Measurements from ENCODE around the gene ARCN1.

The ARCN1 gene

DNA sequence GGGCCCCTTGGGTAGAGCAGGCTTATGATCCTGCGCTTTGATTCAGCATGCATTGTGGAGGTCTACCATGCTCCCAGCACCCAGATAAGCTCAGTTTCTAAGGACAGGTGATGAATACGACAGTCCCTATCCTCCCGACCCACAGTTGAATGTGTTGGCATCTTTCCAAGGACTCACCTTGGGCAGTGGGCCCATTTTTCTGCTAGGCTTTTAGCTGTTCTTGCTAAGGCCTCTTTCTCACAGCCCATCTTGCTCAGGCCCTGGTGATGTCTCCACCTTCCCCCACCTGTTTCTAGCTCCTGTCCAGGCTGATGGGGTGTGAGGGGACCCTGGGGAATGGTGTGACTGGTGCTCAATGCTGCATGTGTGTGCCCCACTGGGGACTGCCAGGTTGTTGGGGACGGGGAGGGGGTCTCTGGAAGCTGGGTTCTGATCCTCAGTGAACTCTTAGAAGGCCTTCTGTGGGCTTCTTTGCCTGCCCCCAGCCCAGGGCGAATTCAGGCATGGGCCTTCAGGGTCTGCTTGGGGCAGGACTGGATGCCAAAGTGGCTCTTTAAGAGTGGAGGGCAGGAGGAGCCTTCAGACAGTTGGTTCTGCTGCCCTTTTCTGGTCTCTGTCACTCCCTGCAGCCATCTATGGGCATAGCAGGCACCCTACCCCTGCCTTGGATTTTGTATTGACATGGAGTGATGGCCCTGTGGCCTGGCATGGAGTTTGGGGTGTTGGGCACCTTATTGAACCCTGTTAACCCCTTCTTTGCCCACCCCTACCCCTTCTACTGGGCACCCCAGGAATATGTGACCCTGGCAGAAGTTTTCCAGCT is 68.3 kb downstream of the ARCN1 start:
- no peak for TF ChIP-seq ZNF274 (IDR thresholded peaks at IDR 0.05; ENCODE audit: low read depth, low read length)
- H3K4me3 ChIP-seq (ENCODE audit: low read length) = no peak overlapping the region

- no peak for TF ChIP-seq ZNF274 (IDR thresholded peaks at IDR 0.05; ENCODE audit: low read depth, low read length)
- no peak overlapping the region for H3K4me3 ChIP-seq (ENCODE audit: low read length)
Observed at GRCh38 chr11:118641397-118642019, 69.3 kb downstream of the ARCN1 start.

DNA sequence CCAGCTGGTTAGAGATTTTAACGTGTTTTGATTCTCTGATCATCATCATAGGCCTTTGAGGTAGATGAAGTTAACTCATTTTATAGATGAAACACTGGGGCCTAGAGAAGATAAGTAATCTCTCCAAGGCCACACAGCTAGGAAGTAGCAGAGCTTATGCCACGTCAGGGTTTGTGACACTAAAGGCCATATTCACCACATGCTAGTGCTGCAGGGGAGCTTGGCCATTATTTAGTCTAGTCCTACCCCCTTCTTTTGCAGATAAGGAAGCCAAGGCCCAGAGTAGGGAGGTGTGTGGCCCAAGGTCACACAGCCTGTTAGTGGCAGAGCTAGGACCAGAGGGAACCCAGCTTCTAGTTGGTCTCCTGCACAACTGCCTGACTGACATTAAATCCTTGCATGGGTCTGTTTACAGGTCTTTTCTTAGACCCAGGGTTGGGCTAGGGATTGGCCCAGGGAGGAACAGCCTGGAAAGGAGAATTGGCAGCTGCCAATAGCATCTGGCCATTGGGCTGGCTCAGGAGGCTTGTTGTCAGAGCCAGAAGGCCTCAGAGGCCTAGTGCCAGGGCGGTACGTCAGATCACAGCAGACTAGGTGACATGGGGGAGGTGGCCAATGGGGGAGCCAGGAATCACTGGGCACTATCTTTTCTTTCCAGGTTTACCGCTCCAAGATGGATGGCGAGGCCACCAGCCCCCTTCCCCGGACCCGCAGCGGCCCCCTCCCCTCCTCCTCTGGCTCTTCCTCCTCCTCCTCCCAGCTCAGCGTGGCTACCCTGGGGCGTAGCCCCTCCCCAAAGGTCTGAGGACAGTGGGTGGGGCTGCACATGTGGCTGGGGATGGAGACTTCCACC is 71.2 kb downstream of the ARCN1 start:
- H3K4me3 ChIP-seq (ENCODE audit: low read length) = no peak overlapping the region
- no peak for TF ChIP-seq ZNF274 (IDR thresholded peaks at IDR 0.05; ENCODE audit: low read depth, low read length)

GRCh38 chr11:118643995-118644345 is 71.8 kb downstream of the ARCN1 start:
- TF ChIP-seq ZNF274 (IDR thresholded peaks at IDR 0.05; ENCODE audit: low read depth, low read length) = no peak
- no peak overlapping the region for H3K4me3 ChIP-seq (ENCODE audit: low read length)

DNA sequence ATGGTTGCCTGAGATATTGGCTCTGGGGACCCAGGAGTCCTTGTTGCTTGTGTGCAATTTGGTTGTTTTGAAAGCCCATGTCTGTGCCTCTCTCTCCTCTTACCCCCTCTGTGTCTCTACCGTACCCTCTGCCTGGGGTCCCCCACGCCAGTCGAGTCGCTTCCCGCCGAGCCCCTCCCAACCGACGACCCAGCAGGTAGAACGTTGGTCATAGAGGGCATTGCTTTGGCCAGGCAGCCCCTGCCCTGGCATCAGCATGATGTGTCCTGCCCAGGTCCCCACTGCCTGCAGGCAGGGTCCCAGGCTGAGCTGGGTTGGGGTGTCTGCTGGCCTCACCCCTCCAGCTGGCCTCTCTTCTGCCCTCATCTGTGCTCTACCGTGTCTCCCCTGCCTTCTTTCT is 72.3 kb downstream of the ARCN1 start:
- TF ChIP-seq ZNF274 (IDR thresholded peaks at IDR 0.05; ENCODE audit: low read depth, low read length) = no peak
- H3K4me3 ChIP-seq (ENCODE audit: low read length) = no peak overlapping the region

- no peak overlapping the region for H3K4me3 ChIP-seq (ENCODE audit: low read length)
- TF ChIP-seq ZNF274 (IDR thresholded peaks at IDR 0.05; ENCODE audit: low read depth, low read length) = no peak
Observed at GRCh38 chr11:118645066-118645715, 73.0 kb downstream of the ARCN1 start.

DNA sequence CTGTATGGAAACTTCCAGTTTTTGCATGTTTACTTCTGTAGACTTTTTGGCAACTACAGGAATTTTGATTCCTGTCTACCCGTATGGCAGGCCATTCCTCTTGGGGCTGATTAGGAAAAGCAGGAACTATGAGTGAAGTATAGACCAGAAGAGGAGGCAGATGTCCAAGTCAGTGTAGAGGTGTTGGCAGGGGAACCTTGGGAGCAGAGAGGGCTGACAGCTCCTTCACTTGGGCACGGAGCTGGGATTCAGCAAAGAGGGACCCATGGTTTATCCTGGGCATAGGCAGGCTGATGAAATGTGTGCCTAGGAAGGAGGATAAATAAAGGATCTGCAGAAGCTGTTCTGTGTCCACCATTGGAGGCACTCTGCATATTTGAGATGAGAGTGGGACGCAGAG is 74.2 kb downstream of the ARCN1 start:
- no peak overlapping the region for H3K4me3 ChIP-seq (ENCODE audit: low read length)
- no peak for TF ChIP-seq ZNF274 (IDR thresholded peaks at IDR 0.05; ENCODE audit: low read depth, low read length)

- no peak for TF ChIP-seq ZNF274 (IDR thresholded peaks at IDR 0.05; ENCODE audit: low read depth, low read length)
Observed at GRCh38 chr11:118648291-118648690, 76.1 kb downstream of the ARCN1 start.

DNA sequence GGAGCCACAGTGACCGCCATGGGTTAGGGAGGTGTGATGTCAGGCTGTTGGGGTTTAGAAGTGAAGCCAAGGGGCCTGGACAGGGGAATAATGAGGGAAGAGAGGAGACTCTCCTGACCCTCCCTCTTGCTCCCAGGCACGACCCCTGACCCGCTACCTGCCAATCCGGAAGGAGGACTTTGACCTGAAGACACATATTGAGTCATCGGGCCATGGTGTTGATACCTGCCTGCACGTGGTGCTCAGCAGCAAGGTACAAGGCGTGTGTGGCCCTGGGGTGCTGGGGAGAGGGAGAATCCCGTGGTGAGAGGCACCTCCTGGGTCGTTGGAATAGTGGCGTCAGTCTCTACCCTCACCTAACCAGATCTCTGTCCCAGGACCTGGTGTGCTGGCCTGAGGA is 77.7 kb downstream of the ARCN1 start:
- no peak overlapping the region for H3K4me3 ChIP-seq (ENCODE audit: low read length)
- TF ChIP-seq ZNF274 (IDR thresholded peaks at IDR 0.05; ENCODE audit: low read depth, low read length) = no peak

More at GRCh38 chr11:118648291-118648690, 76.1 kb downstream of the ARCN1 start:
- no peak overlapping the region for H3K4me3 ChIP-seq (ENCODE audit: low read length)

DNA sequence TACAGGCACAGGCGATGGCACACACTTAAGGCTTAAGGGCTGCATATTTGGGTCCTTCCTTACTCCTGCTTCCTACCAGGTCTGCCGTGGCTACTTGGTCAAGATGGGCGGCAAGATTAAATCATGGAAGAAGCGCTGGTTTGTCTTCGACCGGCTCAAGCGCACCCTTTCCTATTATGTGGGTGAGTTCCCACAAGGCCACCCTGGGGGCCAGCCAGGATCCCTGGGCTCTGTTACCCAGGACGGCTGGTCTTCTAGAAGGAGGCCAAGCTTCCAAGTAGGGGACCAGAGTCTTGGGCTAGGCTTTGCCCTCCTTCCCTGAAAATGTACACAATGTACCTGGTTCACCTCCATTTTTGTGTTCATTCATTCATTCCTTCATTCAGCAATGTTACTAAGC is 78.2 kb downstream of the ARCN1 start:
- H3K4me3 ChIP-seq (ENCODE audit: low read length) = no peak overlapping the region
- no peak for TF ChIP-seq ZNF274 (IDR thresholded peaks at IDR 0.05; ENCODE audit: low read depth, low read length)

DNA sequence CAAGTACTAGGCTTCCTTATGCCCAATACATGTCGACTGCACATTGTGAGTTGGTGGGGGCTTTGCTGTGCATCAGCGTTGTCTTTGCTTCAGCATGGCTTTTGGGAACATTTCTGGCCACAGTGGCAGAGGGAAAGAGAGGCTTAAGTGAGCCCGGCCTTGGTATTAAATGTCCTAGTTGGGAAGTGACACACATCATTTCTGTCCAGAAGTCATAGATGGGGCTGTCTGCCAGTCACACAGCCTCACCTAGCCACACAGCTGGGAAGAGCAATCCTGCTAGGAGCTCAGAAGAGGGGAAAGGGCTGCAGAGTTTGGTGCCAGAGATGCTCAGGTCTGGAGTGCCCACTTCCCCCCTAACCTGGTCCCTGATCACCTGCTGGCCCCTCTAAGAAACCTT is 79.6 kb downstream of the ARCN1 start:
- no peak overlapping the region for H3K4me3 ChIP-seq (ENCODE audit: low read length)
- no peak for TF ChIP-seq ZNF274 (IDR thresholded peaks at IDR 0.05; ENCODE audit: low read depth, low read length)

Data from GM08714 (cell line).